UCSD-AML1 (cell line): ENCODE measurements around the gene POLG2.
"Not testable (repeated sequence)": the region's sequence is repeated elsewhere in the genome, so short reads cannot be mapped to it uniquely, and the experiment has no call there.

ENCODE experiments used
- DNase-seq: peaks from one replicate; lab custom pipeline; 2025; ENCODE audit not compliant: unreplicated experiment; lab: John Stamatoyannopoulos, UW

Gene POLG2

DNA sequence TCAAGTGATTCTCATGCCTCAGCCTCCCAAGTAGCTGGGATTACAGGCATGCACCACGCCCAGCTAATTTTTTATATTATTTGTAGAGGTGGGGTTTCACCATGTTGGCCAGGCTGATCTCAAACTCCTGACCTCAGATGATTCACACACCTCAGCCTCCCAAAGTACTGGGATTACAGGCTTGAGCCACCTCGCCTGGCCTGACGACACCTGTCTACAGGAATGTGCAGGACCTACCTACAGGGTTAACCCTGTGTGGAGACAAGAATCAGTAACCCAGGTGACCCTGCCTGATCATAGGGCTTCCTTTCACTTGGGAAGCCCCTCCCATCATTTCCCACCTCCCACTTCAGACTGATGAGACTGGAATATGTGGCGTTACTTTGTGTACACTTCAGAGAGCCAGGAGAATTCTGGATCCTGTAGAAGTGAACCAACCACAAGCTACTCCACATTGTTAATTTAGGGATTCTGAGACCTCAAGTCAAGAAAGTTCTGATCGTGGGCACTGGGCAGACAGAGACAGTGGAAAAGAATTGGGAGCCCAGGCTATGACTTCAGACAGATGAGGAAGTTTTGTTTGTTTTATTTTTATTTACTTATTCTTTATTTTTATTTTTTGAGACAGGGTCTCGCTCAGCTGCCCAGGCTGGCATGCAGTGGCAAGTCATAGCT lies 53.6 kb downstream of the POLG2 start:
- no peak for DNase-seq

DNA sequence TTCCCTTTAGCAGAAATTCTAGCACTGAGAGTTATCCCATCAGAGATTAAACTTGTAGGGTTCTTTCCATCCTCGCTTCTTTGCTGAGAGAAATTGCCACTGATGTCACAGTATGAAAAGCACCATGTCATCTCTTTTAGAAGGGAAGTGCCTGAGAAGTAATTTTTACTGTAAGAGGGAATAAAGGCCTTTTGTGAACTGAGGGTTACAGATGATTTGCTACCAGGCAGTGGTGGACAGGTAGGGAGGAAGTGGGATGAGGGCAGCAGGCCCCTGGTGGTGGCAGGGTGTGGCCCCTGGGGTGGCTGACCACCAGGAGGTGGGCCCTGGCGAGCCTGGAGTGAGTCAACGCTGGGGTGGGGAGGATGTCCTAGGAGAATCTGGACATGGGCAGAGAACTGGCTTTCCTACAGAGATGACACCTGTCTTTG lies 54.3 kb downstream of the POLG2 start:
- DNase-seq: peak; percentile 46

DNA sequence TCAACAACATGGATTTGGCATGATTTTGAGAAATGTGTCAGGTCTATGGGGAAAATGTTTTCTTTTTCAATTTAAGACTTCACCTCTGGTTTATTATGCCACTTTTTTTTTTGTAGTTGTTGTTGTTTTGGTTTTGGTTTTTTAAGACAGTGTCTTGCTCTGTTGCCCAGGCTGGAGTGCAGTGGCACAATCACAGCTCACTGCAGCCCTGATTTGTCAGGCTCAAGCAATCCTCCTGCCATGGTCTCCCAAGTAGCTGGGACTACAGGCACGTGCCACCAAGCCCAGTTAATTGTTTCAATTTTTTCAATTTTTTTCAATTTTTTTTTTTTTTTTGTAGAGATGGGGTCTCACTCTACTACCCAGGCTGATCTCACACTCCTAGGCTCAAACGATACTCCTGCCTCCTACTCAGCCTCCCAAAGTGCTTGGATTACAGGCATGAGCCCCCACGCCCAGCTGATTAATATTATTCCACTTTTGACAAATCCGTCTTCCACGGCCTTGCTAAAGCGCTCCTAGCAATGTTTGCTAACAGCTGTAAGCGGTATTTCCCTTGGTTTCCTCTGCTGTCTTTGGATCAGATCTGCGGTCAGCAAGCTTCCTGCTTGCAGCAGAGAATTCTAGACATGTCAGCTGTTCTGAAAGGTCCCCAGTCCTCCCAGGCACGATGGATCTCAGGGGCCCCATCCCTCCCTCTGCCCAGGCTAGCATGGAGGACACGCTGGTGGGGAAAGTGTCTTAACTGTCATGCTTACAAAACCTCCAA lies 54.9 kb downstream of the POLG2 start:
- peak; percentile 77 for DNase-seq

DNA sequence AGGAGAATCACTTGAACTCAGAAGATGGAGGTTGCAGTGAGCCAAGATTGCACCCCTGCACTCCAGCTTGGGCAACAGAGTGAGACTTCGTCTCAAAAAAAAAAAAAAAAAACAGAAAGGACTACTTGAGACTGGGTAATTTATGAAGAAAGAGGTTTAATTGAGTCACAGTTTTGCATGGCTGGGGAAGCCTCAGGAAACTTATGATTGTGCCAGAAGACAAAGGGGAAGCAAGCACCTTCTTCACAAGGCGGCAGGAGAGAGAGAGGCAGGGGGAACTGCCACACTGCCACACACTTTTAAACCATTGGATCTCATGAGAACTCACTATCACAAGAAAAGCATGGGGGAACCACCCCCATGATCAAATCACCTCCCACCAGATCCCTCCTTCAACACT lies 56.9 kb downstream of the POLG2 start:
- no peak for DNase-seq

DNA sequence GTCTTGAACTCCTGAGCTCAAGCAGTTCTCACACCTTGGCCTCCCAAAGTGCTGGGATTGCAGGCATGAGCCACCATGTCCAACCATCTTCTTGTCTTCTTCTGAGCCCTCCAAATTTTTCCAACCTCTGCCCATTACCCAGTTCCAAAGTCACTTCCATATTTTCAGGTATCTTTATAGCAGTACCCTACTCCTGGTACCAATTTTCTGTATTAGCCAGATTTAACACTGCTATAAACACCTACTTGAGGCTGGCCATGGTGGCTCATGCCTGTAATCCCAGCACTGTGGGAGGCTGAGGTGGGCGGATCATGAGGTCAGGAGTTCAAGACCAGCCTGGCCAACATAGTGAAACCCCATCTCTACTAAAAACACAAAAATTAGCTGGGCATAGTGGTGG lies 57.3 kb downstream of the POLG2 start:
- not testable (repeated sequence) for DNase-seq

DNA sequence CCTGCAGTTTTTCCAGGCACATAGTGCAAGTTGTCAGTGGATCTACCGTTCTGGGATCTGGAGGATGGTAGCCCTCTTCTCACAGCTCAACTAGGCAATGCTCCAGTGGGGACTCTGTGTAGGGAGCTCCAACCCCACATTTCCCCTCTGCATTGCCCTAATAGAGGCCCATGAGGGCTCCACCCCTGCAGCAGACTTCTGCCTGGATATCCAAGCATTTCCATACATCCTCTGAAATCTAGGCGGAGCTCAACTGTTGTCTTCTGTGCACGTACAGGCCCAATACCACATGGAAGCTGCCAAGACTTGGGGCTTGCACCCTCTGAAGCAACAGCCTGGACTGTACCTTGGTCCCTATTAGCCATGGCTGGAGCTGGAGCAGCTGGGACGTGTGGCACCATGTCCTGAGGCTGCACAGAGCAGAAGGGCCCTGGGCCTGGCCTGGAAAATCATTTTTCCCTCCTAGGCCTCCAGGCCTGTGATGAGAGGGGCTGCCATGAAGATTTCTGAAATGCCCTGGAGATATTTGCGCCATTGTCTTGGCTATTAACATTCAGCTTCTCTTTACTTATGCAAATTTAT lies 58.8 kb downstream of the POLG2 start:
- DNase-seq: no peak

DNA sequence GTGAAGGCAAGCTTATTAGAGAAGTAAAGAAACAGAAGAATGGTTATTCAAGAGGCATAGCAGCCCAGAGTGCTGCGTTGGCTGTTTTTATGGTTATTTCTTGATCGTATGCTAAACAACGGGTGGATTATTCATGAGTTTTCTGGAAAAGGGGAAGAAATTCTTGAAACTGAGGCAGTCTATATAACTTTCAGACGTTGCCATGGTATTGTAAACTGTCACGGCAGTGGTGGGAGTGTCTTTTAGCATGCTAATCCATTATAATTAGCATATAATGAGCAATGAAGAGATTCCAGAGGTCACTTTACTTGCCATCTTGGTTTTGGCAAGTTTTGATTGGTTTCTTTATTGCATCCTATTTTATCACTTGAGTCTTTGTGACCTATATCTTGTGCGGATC lies 65.3 kb downstream of the POLG2 start:
- no peak for DNase-seq

DNA sequence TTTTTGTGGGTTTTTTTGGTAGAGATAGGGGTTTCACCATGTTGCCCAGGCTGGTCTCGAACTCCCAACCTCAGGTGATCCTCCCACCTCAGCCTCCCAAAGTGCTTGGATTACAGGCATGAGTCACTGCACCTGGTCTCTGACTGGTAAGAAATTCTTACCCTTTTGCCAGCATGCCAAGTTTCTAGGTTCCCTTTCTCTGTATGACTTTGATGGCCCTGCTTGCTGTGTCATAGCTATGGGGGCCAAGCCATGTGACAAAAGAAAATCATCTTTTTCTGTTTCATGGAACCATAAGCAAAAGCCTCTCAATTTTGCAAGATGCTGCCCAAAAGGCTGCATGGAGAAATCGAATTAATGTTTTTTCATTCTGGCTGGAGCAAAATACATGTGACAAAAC lies 66.8 kb downstream of the POLG2 start:
- not testable (repeated sequence) for DNase-seq

DNA sequence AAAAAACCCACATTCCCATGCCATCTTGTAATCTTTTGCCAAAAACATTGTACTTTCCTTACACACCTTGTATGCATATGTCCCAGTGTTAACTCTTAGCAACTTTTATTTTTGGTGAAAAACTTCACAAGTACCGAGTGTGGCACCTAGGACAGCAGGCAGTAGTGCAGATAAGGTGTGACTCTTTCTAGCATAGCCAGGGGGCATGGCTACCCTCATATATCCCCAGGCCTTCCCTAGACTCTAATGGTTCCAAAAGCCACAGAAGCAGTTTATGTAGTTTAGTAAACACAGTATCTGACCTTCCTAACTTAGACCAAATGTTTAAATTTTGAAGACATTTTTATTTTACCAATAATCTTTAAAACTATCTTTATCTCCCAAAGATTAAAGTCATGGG lies 68.4 kb downstream of the POLG2 start:
- no peak for DNase-seq
